ENCODE data around the gene MSANTD1. TPM values are rescaled to one million over a fixed set of nuclear protein-coding genes. Genes with fewer than 3 reads are reported as not detected.

MSANTD1 gene
- total and polyA plus RNA-seq, 2 donors (not counting 1 experiment from before 2014, with no cell fraction given), result 0.78 to 5.5 TPM

- Mint-ChIP-seq H3K9me3 (ENCODE audit: insufficient read depth) (no peaks in the 10 kb centered on the region), H3K27me3 (no peaks in the 10 kb centered on the region), H3K4me3 (no peak overlapping the region), H3K4me1 (peaks cover 4% of the 10 kb centered on the region), H3K27ac (no peak overlapping the region)
- Histone ChIP-seq H3K9me3 (ENCODE audit: control extremely low read depth in 1 of 3, control insufficient read depth in 2 of 3, insufficient read depth in 1 of 3, low read length in 2 of 3) (no peaks in the 10 kb centered on the region), H3K79me2 (ENCODE audit: control insufficient read depth, insufficient read depth, low read length) (no peaks in the 10 kb centered on the region), H3K4me1 (ENCODE audit: control insufficient read depth in 2 of 2, insufficient read depth in 2 of 2, low read length in 2 of 2) (no peaks in the 10 kb centered on the region), H4K20me1 (ENCODE audit: control insufficient read depth, insufficient read depth, low read length, poor library complexity, severe bottlenecking) (no peaks in the 10 kb centered on the region), H3K4me3 (ENCODE audit: control extremely low read depth in 1 of 5, extremely low read depth in 1 of 5, insufficient read depth in 1 of 5, low read depth in 2 of 5, low read length in 4 of 5) (no peak overlapping the region), H3K36me3 (replicated peaks in 1 of 2; ENCODE audit: control extremely low read depth in 1 of 2, control insufficient read depth in 1 of 2, extremely low read depth in 1 of 2, insufficient read depth in 2 of 2, low read length in 1 of 2) (no peaks in the 10 kb centered on the region), H2AFZ (ENCODE audit: insufficient read depth, low read depth, low read length, poor library complexity, severe bottlenecking) (no peak overlapping the region), H3K9ac (ENCODE audit: low read length) (no peak overlapping the region), H3K27me3 (replicated peaks in 1 of 4; ENCODE audit: control extremely low read depth in 1 of 4, control insufficient read depth in 3 of 4, insufficient read depth in 4 of 4, low read length in 3 of 4) (no peaks in the 10 kb centered on the region), H3K27ac (ENCODE audit: low read length in 2 of 2) (no peak overlapping the region), H3K4me2 (replicated peaks; ENCODE audit: low read depth, low read length, poor library complexity, severe bottlenecking) (no peak overlapping the region)
- intact Hi-C loops (cut with micrococcal nuclease), result no loop called here
- ATAC-seq (ENCODE audit: low read depth), result no peak
- no peak for TF ChIP-seq EZH2 (IDR thresholded peaks at IDR 0.05; ENCODE audit: borderline replicate concordance, insufficient read depth, low read depth, low read length, poor library complexity, severe bottlenecking)
- TF ChIP-seq CTCF (IDR thresholded peaks at IDR 0.05), result no peak
- no peak for DNase-seq
- ChIA-PET CTCF (no interaction called here), POLR2A (no interaction called here)
- 96% methylated on average over 8 of the region's 11 CpGs for WGBS (ENCODE audit: insufficient coverage)
Measured at GRCh38 chr4:3251691-3252479, 2.9 kb downstream of the MSANTD1 start.

- H3K27ac Mint-ChIP-seq, result no peak overlapping the region
- Histone ChIP-seq H3K27me3 (replicated peaks in 1 of 4; ENCODE audit: control extremely low read depth in 1 of 4, control insufficient read depth in 3 of 4, insufficient read depth in 4 of 4, low read length in 3 of 4) (no peaks in the 10 kb centered on the region), H3K4me2 (replicated peaks; ENCODE audit: low read depth, low read length, poor library complexity, severe bottlenecking) (no peak overlapping the region), H3K4me1 (ENCODE audit: control insufficient read depth in 2 of 2, insufficient read depth in 2 of 2, low read length in 2 of 2) (peaks cover 3 to 6% of the 10 kb centered on the region in 2 donors), H3K36me3 (replicated peaks in 1 of 2; ENCODE audit: control extremely low read depth in 1 of 2, control insufficient read depth in 1 of 2, extremely low read depth in 1 of 2, insufficient read depth in 2 of 2, low read length in 1 of 2) (no peaks in the 10 kb centered on the region), H3K27ac (ENCODE audit: low read length in 2 of 2) (no peak overlapping the region), H3K9ac (ENCODE audit: low read length) (no peak overlapping the region), H3K9me3 (ENCODE audit: control extremely low read depth in 1 of 3, control insufficient read depth in 2 of 3, insufficient read depth in 1 of 3, low read length in 2 of 3) (no peaks in the 10 kb centered on the region), H4K20me1 (ENCODE audit: control insufficient read depth, insufficient read depth, low read length, poor library complexity, severe bottlenecking) (no peaks in the 10 kb centered on the region), H3K4me3 (ENCODE audit: control extremely low read depth in 1 of 5, extremely low read depth in 1 of 5, insufficient read depth in 1 of 5, low read depth in 2 of 5, low read length in 4 of 5) (no peak overlapping the region), H3K79me2 (ENCODE audit: control insufficient read depth, insufficient read depth, low read length) (no peaks in the 10 kb centered on the region), H2AFZ (ENCODE audit: insufficient read depth, low read depth, low read length, poor library complexity, severe bottlenecking) (no peak overlapping the region)
- H3K4me1 Mint-ChIP-seq, result peaks cover 10% of the 10 kb centered on the region
- DNase-seq (no peak), ATAC-seq (ENCODE audit: low read depth) (no peak)
- TF ChIP-seq EZH2 (IDR thresholded peaks at IDR 0.05; ENCODE audit: borderline replicate concordance, insufficient read depth, low read depth, low read length, poor library complexity, severe bottlenecking), result no peak
- no peak for TF ChIP-seq CTCF (IDR thresholded peaks at IDR 0.05)
- no CpG with 5 or more reads among the region's 3 CpGs for WGBS (ENCODE audit: insufficient coverage)
- H3K27me3 Mint-ChIP-seq, result no peaks in the 10 kb centered on the region
- no peaks in the 10 kb centered on the region for H3K9me3 Mint-ChIP-seq (ENCODE audit: insufficient read depth)
- intact Hi-C loops (cut with micrococcal nuclease), result no loop called here
- CTCF ChIA-PET, result no interaction called here
- POLR2A ChIA-PET, result no interaction called here
- H3K4me3 Mint-ChIP-seq, result no peak overlapping the region
Measured at GRCh38 chr4:3252480-3252828, 3.5 kb downstream of the MSANTD1 start.

All from B cell (primary cell).